Body of pancreas (tissue), 4 donors: Measurements from ENCODE around the gene SLC25A30. TPM values are rescaled to one million over a fixed set of nuclear protein-coding genes. Genes with fewer than 3 reads are reported as not detected.
"Not testable (repeated sequence)": the region's sequence is repeated elsewhere in the genome, so short reads cannot be mapped to it uniquely, and the experiment has no call there.

Experiments used
- ATAC-seq: fragments of 150-250 bp; one replicate; pipeline ENCODE4 v1.9.1; 2016
- DNase-seq, 4 donors: peaks; one replicate each; pipeline ENCODE4 v3.0.0-alpha.2; 2019
- H3K27ac ChIP-seq, 4 donors: fragments of 200-600 bp; sonication (generic); 1 replicate in 3 of 4; 2 replicates in 1 of 4; pipeline versions ENCODE4 v1.5.1 to v1.6.1; 2016 to 2019; ENCODE audit warnings: mild to moderate bottlenecking in 1 of 4, mixed read lengths in 1 of 4, moderate library complexity in 1 of 4
- H3K27me3 ChIP-seq, 2 donors: fragments of 200-600 bp; sonication (generic); one replicate each; pipeline ENCODE4 v1.6.0; 2016; ENCODE audit warnings: mild to moderate bottlenecking in 1 of 2
- H3K36me3 ChIP-seq, 2 donors: fragments of 200-600 bp; sonication (generic); replicated peaks in 1 of 2; 2 replicates each; pipeline ENCODE4 v1.5.1; 2016; ENCODE audit warnings: low read depth in 2 of 2; ENCODE audit not compliant: insufficient read depth in 1 of 2
- H3K4me1 ChIP-seq: fragments of 200-600 bp; sonication (generic); one replicate; pipeline ENCODE4 v1.6.0; 2016
- H3K4me3 ChIP-seq, 2 donors: fragments of 200-600 bp; sonication (generic); 1 replicate in 1 of 2; 2 replicates in 1 of 2; pipeline ENCODE4 v1.5.1; 2016 to 2019
- H3K9me3 ChIP-seq, 3 donors: fragments of 200-600 bp; sonication (generic); 1 replicate in 2 of 3; 2 replicates in 1 of 3; pipeline ENCODE4 v1.5.1; 2016
- CTCF ChIP-seq, 7 experiments: fragments of 450-650 bp in 4 of 7; fragments of 200-600 bp in 3 of 7; sonication (generic) in 3 of 7; IDR thresholded peaks; one replicate each; pipeline ENCODE4 v1.5.1; 2016 to 2019; ENCODE audit warnings: antibody characterized with exemption in 7 of 7
- POLR2A ChIP-seq, 3 donors: fragments of 450-650 bp; IDR thresholded peaks; one replicate each; pipeline ENCODE4 v1.6.1; 2016; ENCODE audit warnings: antibody characterized with exemption in 3 of 3, mild to moderate bottlenecking in 2 of 3
- WGBS, 2 donors: methylation state at CpG; one replicate each; pipeline ENCODE4 v1.1.5; 2017; 5-methylcytosine and 5-hydroxymethylcytosine counted together
- intact Hi-C: fragments of 100-400 bp; cut with DNase I; formaldehyde crosslinking; loops from one replicate; pipeline ENCODE4 v1.15.1; 2023
- total RNA-seq, 2 donors: library from RNA; depleted of rRNA; stranded (reverse); fragments of >200 nt; gene quantifications; one replicate each; pipeline ENCODE4 v1.1.0, GENCODE V29; 2016

Gene SLC25A30
- total RNA-seq, 2 donors from 2014 or later: 7.3 to 10.1 TPM

DNA sequence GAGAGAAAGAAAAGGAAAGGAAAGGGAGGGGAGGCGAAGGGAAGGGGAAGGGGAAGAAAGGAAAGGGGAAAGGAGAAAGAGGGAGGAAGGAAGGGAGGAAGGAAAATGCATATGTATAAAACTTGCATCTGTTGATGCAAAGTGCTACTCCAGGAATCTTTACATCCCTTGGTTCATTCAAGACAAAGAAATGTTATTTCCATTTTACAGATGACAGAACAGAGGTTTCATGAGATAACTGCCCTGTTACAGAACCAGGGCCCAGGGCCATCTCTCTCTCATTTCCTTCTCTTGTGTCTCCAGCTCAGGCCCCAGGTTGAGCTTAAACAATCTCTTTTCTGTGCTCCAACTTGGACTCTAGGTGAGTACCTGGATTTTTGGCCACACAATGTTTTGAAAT is 1.8 kb upstream of the SLC25A30 start:
- intact Hi-C loops: no loop called here
- H3K4me3 ChIP-seq: no peak overlapping the region
- DNase-seq: no peak
- H3K27ac ChIP-seq: no peak overlapping the region
- no peaks in the 10 kb centered on the region for H3K9me3 ChIP-seq
- H3K27me3 ChIP-seq: no peaks in the 10 kb centered on the region
- TF ChIP-seq CTCF (IDR thresholded peaks at IDR 0.05) (no peak), POLR2A (IDR thresholded peaks at IDR 0.05) (no peak)
- no peak for ATAC-seq
- WGBS, 2 donors: 70 to 96% methylated on average over 1 of the region's 1 CpG
- H3K4me1 ChIP-seq: peaks cover 18% of the 10 kb centered on the region
- H3K36me3 ChIP-seq: no peaks in the 10 kb centered on the region

- ATAC-seq, intact Hi-C loops, H3K36me3 ChIP-seq, H3K27me3 ChIP-seq, H3K27ac ChIP-seq, H3K4me3 ChIP-seq, H3K9me3 ChIP-seq, DNase-seq: not testable (repeated sequence)
- WGBS, 2 donors: 97% methylated on average over 16 of the region's 16 CpGs
- peaks cover 23% of the 10 kb centered on the region for H3K4me1 ChIP-seq
Observed at GRCh38 chr13:45419389-45419788, 1.2 kb upstream of the SLC25A30 start.

DNA sequence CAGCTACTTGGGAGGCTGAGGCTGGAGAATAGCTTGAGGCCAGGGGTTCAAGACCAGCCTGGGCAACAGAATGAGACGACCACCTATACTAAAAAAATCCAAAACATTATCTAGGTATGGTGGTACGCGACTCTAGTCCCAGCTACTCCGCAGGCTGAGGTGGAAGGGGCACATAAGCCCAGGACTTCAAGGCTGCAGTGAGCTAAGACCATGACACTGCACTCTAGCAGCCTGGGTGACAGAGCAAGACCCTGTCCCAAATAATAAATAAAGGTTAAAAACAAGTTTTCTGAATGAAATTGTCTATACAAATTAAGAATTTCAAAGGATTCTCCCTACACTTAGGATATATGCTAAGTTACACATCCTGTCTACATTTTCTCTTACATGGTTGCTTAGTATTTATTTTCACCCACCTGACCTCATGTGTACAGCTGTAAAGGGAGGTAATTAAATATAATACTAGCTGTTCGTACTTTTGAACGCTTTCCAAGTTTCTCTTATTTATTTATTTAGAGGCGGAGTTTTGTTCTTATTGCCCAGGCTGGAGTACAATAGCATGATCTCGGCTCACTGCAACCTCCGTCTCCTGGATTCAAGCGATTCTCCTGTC is 1.6 kb downstream of the SLC25A30 start:
- DNase-seq: no peak
- H3K4me1 ChIP-seq: peaks cover 46% of the 10 kb centered on the region
- no peak for ATAC-seq
- H3K27ac ChIP-seq: peak overlapping the region in 3 of 4 donors; percentile 78 to 93 (median 87)
- intact Hi-C loops: no loop called here
- TF ChIP-seq CTCF (IDR thresholded peaks at IDR 0.05) (no peak), POLR2A (IDR thresholded peaks at IDR 0.05) (no peak)
- no peaks in the 10 kb centered on the region for H3K9me3 ChIP-seq
- H3K36me3 ChIP-seq: no peaks in the 10 kb centered on the region
- 36 to 42% methylated on average over 10 of the region's 10 CpGs for WGBS, 2 donors
- H3K4me3 ChIP-seq: peak overlapping the region; percentile 59 to 72
- H3K27me3 ChIP-seq: no peaks in the 10 kb centered on the region

DNA sequence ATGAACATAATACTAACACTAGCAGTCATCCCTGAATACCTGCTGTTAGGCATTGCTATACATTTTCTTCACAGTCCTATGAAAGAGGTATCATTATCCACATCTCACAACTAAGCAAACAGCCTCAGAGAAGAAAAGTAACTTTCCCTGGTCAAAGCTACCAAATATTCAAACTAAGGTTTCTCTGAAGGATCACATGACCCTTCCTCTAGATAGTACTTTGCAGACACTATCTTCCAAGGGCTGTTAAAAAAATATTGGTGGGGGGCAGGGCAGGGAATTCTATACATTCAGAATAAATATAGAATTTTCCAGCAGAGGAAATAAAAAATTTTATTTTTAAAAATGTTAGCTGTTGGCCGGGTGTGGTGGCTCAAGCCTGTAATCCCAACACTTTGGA is 3.1 kb downstream of the SLC25A30 start:
- intact Hi-C loops: no loop called here
- Histone ChIP-seq H3K27me3 (no peaks in the 10 kb centered on the region), H3K4me1 (peaks cover 46% of the 10 kb centered on the region), H3K9me3 (no peaks in the 10 kb centered on the region), H3K4me3 (no peak overlapping the region), H3K36me3 (no peaks in the 10 kb centered on the region), H3K27ac (peak overlapping the region; percentile 48 to 93 (median 90))
- WGBS, 2 donors: 87 to 88% methylated on average over 1 of the region's 1 CpG
- no peak for TF ChIP-seq POLR2A (IDR thresholded peaks at IDR 0.05)
- TF ChIP-seq CTCF (IDR thresholded peaks at IDR 0.05): no peak
- no peak for DNase-seq
- no peak for ATAC-seq

DNA sequence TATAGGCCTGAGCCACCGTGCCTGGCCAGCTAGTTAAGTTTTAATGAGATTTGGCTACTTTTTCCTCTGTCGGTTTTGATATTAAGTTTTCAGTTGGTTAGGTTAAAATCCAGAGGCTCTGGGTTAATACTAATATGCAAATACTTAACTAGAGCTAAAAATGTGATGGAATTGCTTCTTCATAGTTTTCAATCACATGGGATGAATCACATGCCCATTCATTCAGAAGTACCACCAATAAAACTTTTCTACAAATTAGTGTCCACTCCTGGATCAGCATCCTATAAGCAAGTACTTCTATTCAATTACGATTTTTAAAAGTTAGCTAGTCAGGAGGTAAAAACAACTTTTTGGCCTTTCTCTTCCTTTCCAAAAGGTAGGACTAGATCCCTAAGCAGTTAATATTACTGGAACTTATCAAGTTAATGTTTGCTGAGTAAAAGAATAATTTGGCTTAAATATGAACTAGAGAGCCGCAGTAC is 4.3 kb downstream of the SLC25A30 start:
- Histone ChIP-seq H3K36me3 (peaks cover 0 to under 1% of the 10 kb centered on the region in 2 donors), H3K4me1 (peaks cover 46% of the 10 kb centered on the region), H3K27me3 (no peaks in the 10 kb centered on the region), H3K27ac (peak overlapping the region; percentile 48 to 93 (median 90)), H3K9me3 (no peaks in the 10 kb centered on the region), H3K4me3 (no peak overlapping the region)
- DNase-seq (no peak), ATAC-seq (peak; percentile 37)
- 22 to 35% methylated on average over 4 of the region's 4 CpGs for WGBS, 2 donors
- TF ChIP-seq CTCF (IDR thresholded peaks at IDR 0.05) (no peak), POLR2A (IDR thresholded peaks at IDR 0.05) (no peak)
- intact Hi-C loops: no loop called here
